ENCODE results near the gene SH3BP4. TPM values are rescaled to one million over a fixed set of nuclear protein-coding genes. Genes with fewer than 3 reads are reported as not detected.

SH3BP4 gene
- total and polyA plus RNA-seq, 2 donors (not counting 1 experiment from before 2014, with no cell fraction given) = 1.00 to 1.3 TPM

GRCh38 chr2:234955091-234955591 lies 3.3 kb downstream of the SH3BP4 start:
- TF ChIP-seq, protein P1, sequence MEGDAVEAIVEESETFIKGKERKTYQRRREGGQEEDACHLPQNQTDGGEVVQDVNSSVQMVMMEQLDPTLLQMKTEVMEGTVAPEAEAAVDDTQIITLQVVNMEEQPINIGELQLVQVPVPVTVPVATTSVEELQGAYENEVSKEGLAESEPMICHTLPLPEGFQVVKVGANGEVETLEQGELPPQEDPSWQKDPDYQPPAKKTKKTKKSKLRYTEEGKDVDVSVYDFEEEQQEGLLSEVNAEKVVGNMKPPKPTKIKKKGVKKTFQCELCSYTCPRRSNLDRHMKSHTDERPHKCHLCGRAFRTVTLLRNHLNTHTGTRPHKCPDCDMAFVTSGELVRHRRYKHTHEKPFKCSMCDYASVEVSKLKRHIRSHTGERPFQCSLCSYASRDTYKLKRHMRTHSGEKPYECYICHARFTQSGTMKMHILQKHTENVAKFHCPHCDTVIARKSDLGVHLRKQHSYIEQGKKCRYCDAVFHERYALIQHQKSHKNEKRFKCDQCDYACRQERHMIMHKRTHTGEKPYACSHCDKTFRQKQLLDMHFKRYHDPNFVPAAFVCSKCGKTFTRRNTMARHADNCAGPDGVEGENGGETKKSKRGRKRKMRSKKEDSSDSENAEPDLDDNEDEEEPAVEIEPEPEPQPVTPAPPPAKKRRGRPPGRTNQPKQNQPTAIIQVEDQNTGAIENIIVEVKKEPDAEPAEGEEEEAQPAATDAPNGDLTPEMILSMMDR (IDR thresholded peaks at IDR 0.05) = no peak
- no peak for TF ChIP-seq EZH2 (IDR thresholded peaks at IDR 0.05; ENCODE audit: borderline replicate concordance, insufficient read depth, low read depth, low read length, poor library complexity, severe bottlenecking)
- Histone ChIP-seq H3K4me3 (ENCODE audit: control extremely low read depth in 1 of 5, extremely low read depth in 1 of 5, insufficient read depth in 1 of 5, low read depth in 2 of 5, low read length in 4 of 5) (no peak overlapping the region), H3K9me3 (ENCODE audit: control extremely low read depth in 1 of 3, control insufficient read depth in 2 of 3, insufficient read depth in 1 of 3, low read length in 2 of 3) (peaks cover 0 to 3% (median 0%) of the 10 kb centered on the region in 3 donors), H3K36me3 (replicated peaks in 1 of 2; ENCODE audit: control extremely low read depth in 1 of 2, control insufficient read depth in 1 of 2, extremely low read depth in 1 of 2, insufficient read depth in 2 of 2, low read length in 1 of 2) (no peaks in the 10 kb centered on the region), H3K4me2 (replicated peaks; ENCODE audit: low read depth, low read length, poor library complexity, severe bottlenecking) (no peak overlapping the region), H2AFZ (ENCODE audit: insufficient read depth, low read depth, low read length, poor library complexity, severe bottlenecking) (no peak overlapping the region), H3K27ac (ENCODE audit: low read length in 2 of 2) (no peak overlapping the region), H4K20me1 (ENCODE audit: control insufficient read depth, insufficient read depth, low read length, poor library complexity, severe bottlenecking) (no peaks in the 10 kb centered on the region), H3K9ac (ENCODE audit: low read length) (no peak overlapping the region), H3K4me1 (ENCODE audit: control insufficient read depth in 2 of 2, insufficient read depth in 2 of 2, low read length in 2 of 2) (peaks cover 18 to 21% of the 10 kb centered on the region in 2 donors), H3K27me3 (replicated peaks in 1 of 4; ENCODE audit: control extremely low read depth in 1 of 4, control insufficient read depth in 3 of 4, insufficient read depth in 4 of 4, low read length in 3 of 4) (peaks cover 0 to 35% (median 12%) of the 10 kb centered on the region in 4 experiments), H3K79me2 (ENCODE audit: control insufficient read depth, insufficient read depth, low read length) (no peaks in the 10 kb centered on the region)
- ChIA-PET POLR2A (no interaction called here), CTCF (interaction anchor here (0.8 kb wide), 1 partner anchor 162 kb away, joined by 3 read pairs; no protein-coding TSS in a partner anchor)
- DNase-seq (no peak), ATAC-seq (ENCODE audit: low read depth) (no peak)
- Mint-ChIP-seq H3K27ac (no peak overlapping the region), H3K4me1 (peaks cover 18% of the 10 kb centered on the region), H3K4me3 (no peak overlapping the region), H3K9me3 (ENCODE audit: insufficient read depth) (no peaks in the 10 kb centered on the region), H3K27me3 (peaks cover 46% of the 10 kb centered on the region)
- intact Hi-C loops (cut with micrococcal nuclease) = loop anchor here (10.0 kb wide), 1 partner anchor 90 kb away; no protein-coding TSS in a partner anchor
- 94% methylated on average over 15 of the region's 16 CpGs for WGBS (ENCODE audit: insufficient coverage)

- WGBS (ENCODE audit: insufficient coverage) = 100% methylated on average over 4 of the region's 10 CpGs
- H3K27ac Mint-ChIP-seq = no peak overlapping the region
- DNase-seq (no peak), ATAC-seq (ENCODE audit: low read depth) (no peak)
- ChIA-PET POLR2A (no interaction called here), CTCF (no interaction called here)
- Histone ChIP-seq H3K4me1 (ENCODE audit: control insufficient read depth in 2 of 2, insufficient read depth in 2 of 2, low read length in 2 of 2) (peaks cover 11 to 13% of the 10 kb centered on the region in 2 donors), H3K4me3 (ENCODE audit: control extremely low read depth in 1 of 5, extremely low read depth in 1 of 5, insufficient read depth in 1 of 5, low read depth in 2 of 5, low read length in 4 of 5) (no peak overlapping the region), H3K27ac (ENCODE audit: low read length in 2 of 2) (no peak overlapping the region), H3K4me2 (replicated peaks; ENCODE audit: low read depth, low read length, poor library complexity, severe bottlenecking) (no peak overlapping the region), H2AFZ (ENCODE audit: insufficient read depth, low read depth, low read length, poor library complexity, severe bottlenecking) (no peak overlapping the region), H3K9me3 (ENCODE audit: control extremely low read depth in 1 of 3, control insufficient read depth in 2 of 3, insufficient read depth in 1 of 3, low read length in 2 of 3) (peaks cover 0 to 3% (median 0%) of the 10 kb centered on the region in 3 donors), H3K36me3 (replicated peaks in 1 of 2; ENCODE audit: control extremely low read depth in 1 of 2, control insufficient read depth in 1 of 2, extremely low read depth in 1 of 2, insufficient read depth in 2 of 2, low read length in 1 of 2) (no peaks in the 10 kb centered on the region), H3K79me2 (ENCODE audit: control insufficient read depth, insufficient read depth, low read length) (no peaks in the 10 kb centered on the region), H4K20me1 (ENCODE audit: control insufficient read depth, insufficient read depth, low read length, poor library complexity, severe bottlenecking) (no peaks in the 10 kb centered on the region), H3K9ac (ENCODE audit: low read length) (no peak overlapping the region), H3K27me3 (replicated peaks in 1 of 4; ENCODE audit: control extremely low read depth in 1 of 4, control insufficient read depth in 3 of 4, insufficient read depth in 4 of 4, low read length in 3 of 4) (peaks cover 0 to 26% (median 5%) of the 10 kb centered on the region in 4 experiments)
- intact Hi-C loops (cut with micrococcal nuclease) = loop anchor here (10.0 kb wide), 1 partner anchor 89 kb away; no protein-coding TSS in a partner anchor
- H3K9me3 Mint-ChIP-seq (ENCODE audit: insufficient read depth) = no peaks in the 10 kb centered on the region
- H3K4me1 Mint-ChIP-seq = peaks cover 10% of the 10 kb centered on the region
- TF ChIP-seq EZH2 (IDR thresholded peaks at IDR 0.05; ENCODE audit: borderline replicate concordance, insufficient read depth, low read depth, low read length, poor library complexity, severe bottlenecking) = no peak
- TF ChIP-seq, protein P1 (IDR thresholded peaks at IDR 0.05) = no peak
- no peak overlapping the region for H3K4me3 Mint-ChIP-seq
- peaks cover 40% of the 10 kb centered on the region for H3K27me3 Mint-ChIP-seq
Observed at GRCh38 chr2:234955971-234956509, 4.2 kb downstream of the SH3BP4 start.
